Mesendoderm (in vitro differentiated cells): ENCODE measurements around the gene MET.
"Not testable (repeated sequence)": the region's sequence is repeated elsewhere in the genome, so short reads cannot be mapped to it uniquely, and the experiment has no call there.

ENCODE experiments used
- DNase-seq: peaks from one replicate; pipeline ENCODE4 v3.0.0; 2013
- H2AK5ac ChIP-seq: 2 replicates; pipeline ENCODE4 v1.6.1; 2013; ENCODE audit warnings: low read length, inconsistent platforms
- H2BK120ac ChIP-seq: 2 replicates; pipeline ENCODE4 v1.6.1; 2013; ENCODE audit warnings: low read depth, mild to moderate bottlenecking, low read length, moderate library complexity, mixed read lengths
- H2BK15ac ChIP-seq: replicated peaks from 2 replicates; pipeline ENCODE4 v1.6.1; 2013; ENCODE audit warnings: low read depth, mild to moderate bottlenecking, moderate library complexity
- H2BK5ac ChIP-seq: 2 replicates; pipeline ENCODE4 v1.6.1; 2013; ENCODE audit warnings: low read length, inconsistent platforms
- H3K18ac ChIP-seq: 2 replicates; pipeline ENCODE4 v1.6.1; 2013; ENCODE audit warnings: mild to moderate bottlenecking, low read length, mixed read lengths
- H3K23ac ChIP-seq: one replicate; pipeline ENCODE4 v1.6.1; 2013; ENCODE audit warnings: low read length
- H3K27ac ChIP-seq: 2 replicates; pipeline ENCODE4 v1.5.1; 2013; ENCODE audit warnings: low read depth, mild to moderate bottlenecking, inconsistent platforms, low read length, moderate library complexity
- H3K27me3 ChIP-seq: 2 replicates; pipeline ENCODE4 v1.6.1; 2013; ENCODE audit warnings: low read length, control low read depth, mild to moderate bottlenecking, inconsistent platforms; ENCODE audit not compliant: insufficient read depth, poor library complexity
- H3K36me3 ChIP-seq: 2 replicates; pipeline ENCODE4 v1.6.1; 2013; ENCODE audit warnings: low read length, inconsistent platforms; ENCODE audit not compliant: control insufficient read depth, insufficient read depth
- H3K4ac ChIP-seq: one replicate; pipeline ENCODE4 v1.6.1; 2013; ENCODE audit warnings: low read depth, mild to moderate bottlenecking, low read length, moderate library complexity
- H3K4me1 ChIP-seq: 2 replicates; pipeline ENCODE4 v1.6.1; 2013; ENCODE audit warnings: low read depth, low read length, inconsistent platforms; ENCODE audit not compliant: control insufficient read depth
- H3K4me2 ChIP-seq: 2 replicates; pipeline ENCODE4 v1.6.1; 2013; ENCODE audit warnings: low read length
- H3K4me3 ChIP-seq: 2 replicates; pipeline ENCODE4 v1.5.1; 2013; ENCODE audit warnings: mild to moderate bottlenecking, low read length
- H3K56ac ChIP-seq: one replicate; pipeline ENCODE4 v1.6.1; 2013; ENCODE audit warnings: low read length
- H3K79me1 ChIP-seq: 2 replicates; pipeline ENCODE4 v1.6.1; 2013; ENCODE audit warnings: low read length, inconsistent platforms
- H3K79me2 ChIP-seq: 2 replicates; pipeline ENCODE4 v1.6.1; 2013; ENCODE audit warnings: mild to moderate bottlenecking, low read length; ENCODE audit not compliant: control insufficient read depth, insufficient read depth
- H3K9ac ChIP-seq: 2 replicates; pipeline ENCODE4 v1.6.1; 2013; ENCODE audit warnings: low read length, inconsistent platforms
- H4K5ac ChIP-seq: one replicate; pipeline ENCODE4 v1.6.1; 2013; ENCODE audit warnings: low read length
- H4K8ac ChIP-seq: one replicate; pipeline ENCODE4 v1.6.1; 2013; ENCODE audit warnings: low read depth, mild to moderate bottlenecking, control low read depth, low read length, moderate library complexity
- WGBS: extraction: QIAGEN DNeasy Blood & Tissue Kit; methylation state at CpG from one replicate; pipeline ENCODE4 v1.1.7; 2013; ENCODE audit warnings: low lambda C conversion rate, missing lambda C conversion rate; ENCODE audit not compliant: insufficient coverage; ENCODE audit errors: extremely low coverage; 5-methylcytosine and 5-hydroxymethylcytosine counted together

MET gene

GRCh38 chr7:116810267-116811116 is 138.5 kb downstream of the MET start:
- H3K4ac ChIP-seq = no peak overlapping the region
- peak overlapping the region; percentile 61 for H2BK120ac ChIP-seq
- H2AK5ac ChIP-seq = no peak overlapping the region
- no peaks in the 10 kb centered on the region for H3K36me3 ChIP-seq
- H3K4me3 ChIP-seq = no peak overlapping the region
- H3K79me2 ChIP-seq = no peaks in the 10 kb centered on the region
- no peak overlapping the region for H2BK15ac ChIP-seq
- no peak overlapping the region for H4K8ac ChIP-seq
- no peak overlapping the region for H3K4me2 ChIP-seq
- H3K27me3 ChIP-seq = no peaks in the 10 kb centered on the region
- WGBS = no CpG with 5 or more reads among the region's 6 CpGs
- H3K79me1 ChIP-seq = no peaks in the 10 kb centered on the region
- no peak overlapping the region for H3K18ac ChIP-seq
- H2BK5ac ChIP-seq = no peak overlapping the region
- no peak overlapping the region for H3K9ac ChIP-seq
- H4K5ac ChIP-seq = no peak overlapping the region
- no peak overlapping the region for H3K23ac ChIP-seq
- H3K27ac ChIP-seq = no peak overlapping the region
- DNase-seq = peak; percentile 70
- H3K56ac ChIP-seq = no peak overlapping the region
- peaks cover 3% of the 10 kb centered on the region for H3K4me1 ChIP-seq

DNA sequence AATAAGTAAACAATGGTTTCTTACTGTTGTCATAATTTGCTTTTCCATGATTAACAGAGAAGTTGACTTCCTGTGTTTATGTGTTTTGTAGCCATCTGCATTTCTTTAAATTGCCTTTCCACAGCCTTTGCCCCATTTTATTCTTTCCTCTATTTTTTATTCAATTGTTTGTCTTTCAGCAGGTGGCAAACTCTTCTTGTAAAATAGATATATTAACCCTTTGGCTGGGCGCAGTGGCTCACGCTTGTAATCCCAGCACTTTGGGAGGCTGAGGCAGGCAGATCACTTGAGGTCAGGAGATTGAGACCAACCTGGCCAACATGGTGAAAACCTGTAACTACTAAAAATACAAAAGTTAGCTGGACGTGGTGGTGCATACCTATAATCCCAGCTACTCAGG is 139.8 kb downstream of the MET start:
- Histone ChIP-seq H3K9ac (no peak overlapping the region), H3K79me1 (no peaks in the 10 kb centered on the region), H4K8ac (no peak overlapping the region), H2BK15ac (peak overlapping the region; percentile 85), H2AK5ac (no peak overlapping the region), H2BK120ac (no peak overlapping the region), H3K4me1 (peaks cover 3% of the 10 kb centered on the region), H3K36me3 (no peaks in the 10 kb centered on the region), H3K4me3 (no peak overlapping the region), H4K5ac (no peak overlapping the region), H3K23ac (no peak overlapping the region), H3K27me3 (no peaks in the 10 kb centered on the region), H2BK5ac (no peak overlapping the region), H3K4ac (no peak overlapping the region), H3K27ac (no peak overlapping the region), H3K18ac (no peak overlapping the region), H3K4me2 (no peak overlapping the region), H3K56ac (no peak overlapping the region), H3K79me2 (no peaks in the 10 kb centered on the region)
- no peak for DNase-seq
- WGBS = no CpG with 5 or more reads among the region's 3 CpGs

DNA sequence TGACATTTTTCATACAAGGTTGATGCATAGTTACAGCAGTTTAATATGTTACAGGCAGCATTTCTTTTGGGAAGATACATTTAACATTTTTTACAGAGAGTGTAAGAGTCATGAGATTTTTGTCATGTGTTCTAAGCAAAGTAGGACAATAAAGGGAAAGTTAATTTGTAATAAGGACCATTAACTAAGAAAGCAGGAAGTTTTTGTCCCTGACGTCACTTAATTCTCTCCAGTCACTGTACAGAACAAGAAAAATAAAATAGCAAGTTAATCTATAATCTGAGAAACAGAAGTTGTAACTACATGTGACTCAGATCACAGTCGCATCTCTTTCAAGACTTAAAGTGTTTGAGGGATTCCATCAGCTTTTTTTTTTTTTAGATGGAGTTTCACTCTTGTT is 140.9 kb downstream of the MET start:
- Histone ChIP-seq H3K4me2 (no peak overlapping the region), H3K79me1 (no peaks in the 10 kb centered on the region), H3K4me1 (peaks cover 3% of the 10 kb centered on the region), H2BK5ac (no peak overlapping the region), H3K9ac (no peak overlapping the region), H4K5ac (no peak overlapping the region), H3K36me3 (no peaks in the 10 kb centered on the region), H2BK120ac (no peak overlapping the region), H4K8ac (no peak overlapping the region), H3K27me3 (no peaks in the 10 kb centered on the region), H3K18ac (no peak overlapping the region), H3K79me2 (no peaks in the 10 kb centered on the region), H3K4me3 (no peak overlapping the region), H3K27ac (no peak overlapping the region), H3K23ac (no peak overlapping the region), H2BK15ac (no peak overlapping the region), H3K4ac (no peak overlapping the region), H3K56ac (no peak overlapping the region), H2AK5ac (no peak overlapping the region)
- DNase-seq = no peak
- WGBS = no CpG with 5 or more reads among the region's 2 CpGs

- WGBS = no CpG with 5 or more reads among the region's 3 CpGs
- H2BK120ac ChIP-seq, H3K27me3 ChIP-seq, H3K56ac ChIP-seq, H3K36me3 ChIP-seq, H3K4me3 ChIP-seq, H2BK5ac ChIP-seq, H2AK5ac ChIP-seq, H3K18ac ChIP-seq, H3K4ac ChIP-seq, H3K27ac ChIP-seq, H3K4me2 ChIP-seq, H4K8ac ChIP-seq, H3K23ac ChIP-seq, H4K5ac ChIP-seq, H3K9ac ChIP-seq, DNase-seq, H3K4me1 ChIP-seq, H3K79me2 ChIP-seq, H2BK15ac ChIP-seq, H3K79me1 ChIP-seq: not testable (repeated sequence)
These were observed 141.4 kb downstream of the MET start for GRCh38 chr7:116813371-116813770.

DNA sequence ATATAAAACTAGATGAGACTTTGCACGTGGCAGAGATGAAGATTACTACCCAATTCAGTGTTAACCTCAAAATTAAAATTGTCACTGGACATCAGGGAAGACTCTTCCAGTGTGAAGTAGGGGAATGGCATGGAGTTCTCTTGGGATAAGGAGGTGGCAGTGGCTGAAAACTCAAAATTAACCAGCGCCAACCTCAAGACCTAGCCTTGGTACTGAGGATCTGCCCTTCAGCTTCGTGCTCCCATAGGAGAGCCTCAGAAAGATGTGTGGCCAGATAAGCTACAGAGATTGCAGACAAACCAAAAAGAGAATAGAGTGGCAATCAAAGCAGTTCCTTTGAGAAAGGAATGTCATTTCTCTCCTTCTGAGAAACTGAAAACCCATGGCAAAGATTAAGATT is 143.0 kb downstream of the MET start:
- Histone ChIP-seq H3K36me3 (no peaks in the 10 kb centered on the region), H3K4me2 (no peak overlapping the region), H3K79me1 (no peaks in the 10 kb centered on the region), H3K27me3 (no peaks in the 10 kb centered on the region), H2BK15ac (no peak overlapping the region), H2AK5ac (no peak overlapping the region), H3K27ac (no peak overlapping the region), H3K4ac (no peak overlapping the region), H4K5ac (no peak overlapping the region), H3K56ac (no peak overlapping the region), H2BK120ac (no peak overlapping the region), H3K23ac (no peak overlapping the region), H3K9ac (no peak overlapping the region), H3K79me2 (no peaks in the 10 kb centered on the region), H4K8ac (no peak overlapping the region), H3K18ac (no peak overlapping the region), H2BK5ac (no peak overlapping the region), H3K4me1 (peaks cover 2% of the 10 kb centered on the region), H3K4me3 (no peak overlapping the region)
- no CpG with 5 or more reads among the region's 3 CpGs for WGBS
- no peak for DNase-seq

DNA sequence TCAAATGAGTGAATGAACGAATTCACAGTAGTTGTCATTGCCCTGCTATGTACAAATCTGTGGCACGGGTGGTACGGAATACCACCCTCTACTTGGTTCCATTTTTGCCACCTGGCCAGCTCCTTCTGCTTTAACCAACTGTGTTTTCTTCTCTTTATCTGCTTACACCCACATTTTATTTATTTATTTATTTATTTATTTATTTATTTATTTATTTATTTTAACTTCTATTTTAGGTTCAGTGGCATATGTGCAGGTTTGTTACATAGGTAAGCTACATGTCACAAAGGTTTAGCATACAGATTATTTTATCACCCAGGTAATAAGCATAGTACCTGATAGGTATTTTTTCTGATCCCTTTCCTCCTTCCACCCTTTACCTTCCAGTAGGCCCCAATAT is 148.2 kb downstream of the MET start:
- H3K9ac ChIP-seq = no peak overlapping the region
- H3K18ac ChIP-seq = no peak overlapping the region
- no peak overlapping the region for H3K23ac ChIP-seq
- WGBS = no CpG with 5 or more reads among the region's 3 CpGs
- H4K8ac ChIP-seq = no peak overlapping the region
- H3K79me1 ChIP-seq = no peaks in the 10 kb centered on the region
- H3K4ac ChIP-seq = no peak overlapping the region
- H2AK5ac ChIP-seq = no peak overlapping the region
- H3K4me3 ChIP-seq = no peak overlapping the region
- no peak overlapping the region for H2BK15ac ChIP-seq
- no peaks in the 10 kb centered on the region for H3K36me3 ChIP-seq
- no peak overlapping the region for H3K4me2 ChIP-seq
- no peak overlapping the region for H2BK120ac ChIP-seq
- no peaks in the 10 kb centered on the region for H3K79me2 ChIP-seq
- H3K56ac ChIP-seq = no peak overlapping the region
- no peak overlapping the region for H2BK5ac ChIP-seq
- H3K27me3 ChIP-seq = no peaks in the 10 kb centered on the region
- H3K4me1 ChIP-seq = no peaks in the 10 kb centered on the region
- H4K5ac ChIP-seq = no peak overlapping the region
- no peak for DNase-seq
- no peak overlapping the region for H3K27ac ChIP-seq
